H1 (cell line): ENCODE measurements around the gene TMEM229B. TPM values are rescaled to one million over a fixed set of nuclear protein-coding genes. Genes with fewer than 3 reads are reported as not detected.

ENCODE experiments used
- E2F6 ChIP-seq: IDR thresholded peaks from 2 replicates; pipeline ENCODE4 v1.6.1; 2012; ENCODE audit warnings: inconsistent platforms
- JUND ChIP-seq: IDR thresholded peaks from 2 replicates; pipeline ENCODE4 v1.6.1; 2011; ENCODE audit warnings: mild to moderate bottlenecking, improper control_type of control experiment, low read length
- KDM4A ChIP-seq: IDR thresholded peaks from one replicate; pipeline ENCODE4 v1.7.1; 2012; ENCODE audit warnings: low read depth, mild to moderate bottlenecking, moderate library complexity, low read length, inconsistent platforms; ENCODE audit not compliant: severe bottlenecking
- MAFK ChIP-seq: IDR thresholded peaks from 2 replicates; pipeline ENCODE4 v1.6.1; 2012; ENCODE audit warnings: low read depth, mild to moderate bottlenecking, improper control_type of control experiment, low read length
- POLR2A ChIP-seq, 2 experiments: IDR thresholded peaks; 1 replicate in 1 of 2; 2 replicates in 1 of 2; pipeline ENCODE4 v1.6.1; 2011; ENCODE audit warnings: low read depth in 2 of 2, low read length in 2 of 2, mild to moderate bottlenecking in 2 of 2; ENCODE audit errors: control extremely low read depth in 1 of 2
- RBBP5 ChIP-seq: IDR thresholded peaks from 2 replicates; pipeline ENCODE4 v1.7.1; 2012; ENCODE audit warnings: low read depth, mild to moderate bottlenecking, inconsistent platforms, low read length, moderate library complexity, borderline replicate concordance
- SIN3A ChIP-seq, 2 experiments: IDR thresholded peaks in 1 of 2; conservative IDR thresholded peaks in 1 of 2; 2 replicates each; pipeline ENCODE4 v1.6.1; 2011 to 2012; ENCODE audit warnings: low read length in 2 of 2, improper control_type of control experiment in 1 of 2, low read depth in 1 of 2, mild to moderate bottlenecking in 1 of 2
- SP1 ChIP-seq: IDR thresholded peaks from 2 replicates; pipeline ENCODE4 v1.6.1; 2011; ENCODE audit warnings: low read depth, low read length
- ZNF274 ChIP-seq: IDR thresholded peaks from 2 replicates; pipeline ENCODE4 v1.7.0; 2012; ENCODE audit warnings: low read length, borderline replicate concordance; ENCODE audit errors: extremely low read depth
- polyA plus RNA-seq, 7 experiments: library from polyadenylated mRNA; depleted of rRNA in 3 of 7; stranded (reverse) in 5 of 7; unstranded in 2 of 7; fragments of >200 nt in 5 of 7; fragments of 200-250 nt in 2 of 7; gene quantifications; 1 replicate in 5 of 7; 2 replicates in 1 of 7; 4 replicates in 1 of 7; pipeline versions ENCODE4 v1.2.1 to v1.2.3, GENCODE V29; 2011 to 2013; ENCODE audit warnings: missing spikeins in 2 of 7, mixed read lengths in 2 of 7
- total RNA-seq: library from RNA; stranded (reverse); fragmentation: NEBNext Ultra II Directional; extraction: Animal tissue kit (Norgen Biotek cat#: 25700); gene quantifications from 2 replicates; pipeline ENCODE4 v1.2.1, GENCODE V29; 2021

The TMEM229B gene
- total and polyA plus RNA-seq, 2 of the 8 experiments (the other 6 are each of a cell fraction or from before 2014, with no cell fraction given) = 0.73 to 0.85 TPM

GRCh38 chr14:67464377-67464776, 24.1 kb downstream of the TMEM229B start (continued):
- TF ChIP-seq SIN3A (conservative IDR thresholded peaks at IDR 0.05 in 1 of 2, IDR thresholded peaks at IDR 0.05 in 1 of 2; ENCODE audit: low read depth in 1 of 2, low read length in 2 of 2) (no peak), MAFK (no peak), ZNF274 (no peak), JUND (no peak), RBBP5 (no peak), POLR2A (IDR thresholded peaks at IDR 0.05; ENCODE audit: control extremely low read depth in 1 of 2, low read depth in 2 of 2, low read length in 2 of 2) (no peak), KDM4A (no peak), E2F6 (no peak), SP1 (no peak)
